AG09319 (cell line): Measurements from ENCODE around the gene BHLHA15.

Source experiments
- DNase-seq: peaks from one replicate; pipeline ENCODE4 v3.0.0-alpha.2; 2010; ENCODE audit warnings: low read depth; ENCODE audit errors: extremely low read depth
- CTCF ChIP-seq: IDR thresholded peaks from 2 replicates; pipeline ENCODE4 v1.5.1; 2011; ENCODE audit warnings: low read depth, mild to moderate bottlenecking, inconsistent platforms, low read length, moderate library complexity

The BHLHA15 gene

GRCh38 chr7:98177553-98177952 lies 33.7 kb upstream of the BHLHA15 start:
- DNase-seq: no peak
- no peak for TF ChIP-seq CTCF

- DNase-seq: no peak
- TF ChIP-seq CTCF: no peak
Observed at GRCh38 chr7:98178321-98178720, 32.9 kb upstream of the BHLHA15 start.

GRCh38 chr7:98178762-98179490 lies 32.3 kb upstream of the BHLHA15 start:
- DNase-seq: no peak
- no peak for TF ChIP-seq CTCF

- TF ChIP-seq CTCF: no peak
- DNase-seq: no peak
Observed at GRCh38 chr7:98180751-98181150, 30.5 kb upstream of the BHLHA15 start.

- DNase-seq: no peak
- TF ChIP-seq CTCF: no peak
Observed at GRCh38 chr7:98185101-98185500, 26.1 kb upstream of the BHLHA15 start.

- TF ChIP-seq CTCF: no peak
- DNase-seq: no peak
Observed at GRCh38 chr7:98186452-98187137, 24.6 kb upstream of the BHLHA15 start.

GRCh38 chr7:98187138-98187502 lies 24.1 kb upstream of the BHLHA15 start:
- TF ChIP-seq CTCF: no peak
- DNase-seq: no peak
